Keratinocyte (primary cell): ENCODE data around the gene EFR3B. TPM values are rescaled to one million over a fixed set of nuclear protein-coding genes. Genes with fewer than 3 reads are reported as not detected.

Experiments used
- DNase-seq: peaks from one replicate; pipeline ENCODE4 v3.0.0-alpha.2; 2011; ENCODE audit warnings: low read depth, missing footprints, low spot score
- FAIRE-seq: peaks from 2 replicates; lab custom pipeline; 2011; peaks lifted over from hg19 to GRCh38; lab: Jason Lieb, UNC
- H2AFZ ChIP-seq: 2 replicates; pipeline ENCODE4 v1.6.0; 2012; ENCODE audit warnings: low read length, control low read depth, inconsistent platforms; ENCODE audit not compliant: control insufficient read depth
- H3K27ac ChIP-seq: 2 replicates; pipeline ENCODE4 v1.5.1; 2011; ENCODE audit warnings: low read length; ENCODE audit not compliant: control insufficient read depth, insufficient read depth
- H3K27me3 ChIP-seq: 3 replicates; pipeline ENCODE4 v1.6.0; 2011; ENCODE audit warnings: low read length; ENCODE audit not compliant: control insufficient read depth, insufficient read depth; ENCODE audit errors: extremely low read depth
- H3K36me3 ChIP-seq, 2 experiments: 2 replicates in 1 of 2; 3 replicates in 1 of 2; pipeline ENCODE4 v1.5.1; 2011; ENCODE audit warnings: low read length in 2 of 2, mild to moderate bottlenecking in 1 of 2; ENCODE audit not compliant: control insufficient read depth in 2 of 2, insufficient read depth in 2 of 2; ENCODE audit errors: extremely low read depth in 1 of 2
- H3K4me1 ChIP-seq: 3 replicates; pipeline ENCODE4 v1.5.1; 2011; ENCODE audit warnings: low read length; ENCODE audit not compliant: control insufficient read depth, insufficient read depth; ENCODE audit errors: extremely low read depth
- H3K4me2 ChIP-seq: 3 replicates; pipeline ENCODE4 v1.6.0; 2011; ENCODE audit warnings: low read depth, low read length; ENCODE audit not compliant: control insufficient read depth, insufficient read depth; ENCODE audit errors: extremely low read depth
- H3K4me3 ChIP-seq, 3 experiments: fragments of 200-600 bp in 1 of 3; sonication (generic) in 1 of 3; 2 replicates in 2 of 3; 3 replicates in 1 of 3; pipeline ENCODE4 v1.5.1; 2011 to 2016; ENCODE audit warnings: low read length in 3 of 3, mild to moderate bottlenecking in 3 of 3, control low read depth in 2 of 3, inconsistent platforms in 1 of 3, low read depth in 1 of 3, mixed read lengths in 1 of 3, mixed run types in 1 of 3, moderate library complexity in 1 of 3; ENCODE audit not compliant: control insufficient read depth in 2 of 3, insufficient read depth in 2 of 3; ENCODE audit errors: extremely low read depth in 1 of 3
- H3K79me2 ChIP-seq: 2 replicates; pipeline ENCODE4 v1.6.0; 2012; ENCODE audit warnings: low read length; ENCODE audit not compliant: control insufficient read depth, insufficient read depth
- H3K9ac ChIP-seq: 3 replicates; pipeline ENCODE4 v1.6.0; 2011; ENCODE audit warnings: low read length; ENCODE audit not compliant: control insufficient read depth, insufficient read depth; ENCODE audit errors: extremely low read depth
- H3K9me1 ChIP-seq: 3 replicates; pipeline ENCODE4 v1.6.0; 2011; ENCODE audit warnings: low read length; ENCODE audit not compliant: control insufficient read depth, insufficient read depth; ENCODE audit errors: extremely low read depth
- H3K9me3 ChIP-seq: 2 replicates; pipeline ENCODE4 v1.5.1; 2012; ENCODE audit warnings: low read depth, low read length; ENCODE audit not compliant: control insufficient read depth
- H4K20me1 ChIP-seq: 3 replicates; pipeline ENCODE4 v1.6.0; 2011; ENCODE audit warnings: low read length; ENCODE audit not compliant: control insufficient read depth, insufficient read depth; ENCODE audit errors: extremely low read depth
- CTCF ChIP-seq, 3 experiments: IDR thresholded peaks in 1 of 3; conservative IDR thresholded peaks in 1 of 3; optimal IDR thresholded peaks in 1 of 3; 2 replicates in 2 of 3; 3 replicates in 1 of 3; pipeline versions ENCODE3 to v1.5.1; 2011; ENCODE audit warnings: low read length in 3 of 3, mild to moderate bottlenecking in 3 of 3, moderate library complexity in 2 of 3, control low read depth in 1 of 3, inconsistent platforms in 1 of 3; ENCODE audit not compliant: insufficient read depth in 2 of 3; ENCODE audit errors: extremely low read depth in 1 of 3
- EZH2 ChIP-seq: IDR thresholded peaks from one replicate; pipeline ENCODE4 v1.6.1; 2012; ENCODE audit warnings: inconsistent platforms, mild to moderate bottlenecking, low read length, moderate library complexity
- dilution Hi-C: fragments of 300-500 bp; cut with MboI; formaldehyde crosslinking; loops from one replicate; pipeline ENCODE4 v1.7.0; 2020; ENCODE audit warnings: low sequenced_read_pairs; ENCODE audit not compliant: extremely low pct_ligation_motif_present
- polyA plus RNA-seq, 5 experiments: library from polyadenylated mRNA; depleted of rRNA in 3 of 5; stranded (reverse) in 3 of 5; stranded (forward) in 1 of 5; unstranded in 1 of 5; fragments of >200 nt; gene quantifications; 1 replicate in 1 of 5; 2 replicates in 3 of 5; 3 replicates in 1 of 5; pipeline versions ENCODE4 v1.2.1 to v1.2.3, GENCODE V29; 2011 to 2012; ENCODE audit warnings: missing spikeins in 2 of 5, low read depth in 1 of 5, low replicate concordance in 1 of 5

The EFR3B gene
- polyA plus RNA-seq, 1 donor (not counting 4 experiments of a cell fraction or from before 2014, with no cell fraction given), result 0.09 TPM

- H3K27me3 ChIP-seq, result no peaks in the 10 kb centered on the region
- no peak for FAIRE-seq
- no peaks in the 10 kb centered on the region for H4K20me1 ChIP-seq
- H3K27ac ChIP-seq, result no peak overlapping the region
- TF ChIP-seq EZH2, result no peak
- no peak for TF ChIP-seq CTCF (optimal IDR thresholded peaks at IDR 0.05 in 1 of 3, IDR thresholded peaks at IDR 0.05 in 1 of 3, conservative IDR thresholded peaks at IDR 0.05 in 1 of 3; ENCODE audit: extremely low read depth in 1 of 3, insufficient read depth in 2 of 3, low read length in 3 of 3)
- no peaks in the 10 kb centered on the region for H3K9me1 ChIP-seq
- no peak overlapping the region for H3K4me3 ChIP-seq
- H3K79me2 ChIP-seq, result no peaks in the 10 kb centered on the region
- H3K9me3 ChIP-seq, result no peaks in the 10 kb centered on the region
- H2AFZ ChIP-seq, result no peak overlapping the region
- no peak overlapping the region for H3K9ac ChIP-seq
- no peaks in the 10 kb centered on the region for H3K36me3 ChIP-seq
- H3K4me2 ChIP-seq, result no peak overlapping the region
- no peak for DNase-seq
- H3K4me1 ChIP-seq, result no peaks in the 10 kb centered on the region
- dilution Hi-C loops, result no loop called here
These were observed 103.9 kb downstream of the EFR3B start for GRCh38 chr2:25145803-25146202.

GRCh38 chr2:25146896-25147295 lies 105.0 kb downstream of the EFR3B start:
- Histone ChIP-seq H3K4me3 (no peak overlapping the region), H3K27me3 (no peaks in the 10 kb centered on the region), H3K9me3 (no peaks in the 10 kb centered on the region), H4K20me1 (no peaks in the 10 kb centered on the region), H3K36me3 (no peaks in the 10 kb centered on the region), H3K9me1 (no peaks in the 10 kb centered on the region), H3K4me2 (no peak overlapping the region), H3K27ac (no peak overlapping the region), H3K79me2 (no peaks in the 10 kb centered on the region), H2AFZ (no peak overlapping the region), H3K9ac (no peak overlapping the region), H3K4me1 (no peaks in the 10 kb centered on the region)
- FAIRE-seq (no peak), DNase-seq (no peak)
- TF ChIP-seq EZH2, result no peak
- TF ChIP-seq CTCF (optimal IDR thresholded peaks at IDR 0.05 in 1 of 3, IDR thresholded peaks at IDR 0.05 in 1 of 3, conservative IDR thresholded peaks at IDR 0.05 in 1 of 3; ENCODE audit: extremely low read depth in 1 of 3, insufficient read depth in 2 of 3, low read length in 3 of 3), result no peak
- dilution Hi-C loops, result no loop called here
